Nephron progenitor cell (in vitro differentiated cells): ENCODE results near the gene OSBPL5.

ENCODE experiments used
- DNase-seq: peaks from one replicate; pipeline ENCODE4 v3.0.0; 2021
- H3K27ac Mint-ChIP-seq: 2 replicates; pipeline ENCODE4 v1.8.0; 2021; ENCODE audit warnings: mild to moderate bottlenecking, moderate library complexity, mixed read lengths
- H3K27me3 Mint-ChIP-seq: 2 replicates; pipeline ENCODE4 v1.8.0; 2021; ENCODE audit warnings: mild to moderate bottlenecking, low read depth, mixed read lengths; ENCODE audit not compliant: poor library complexity
- H3K36me3 Mint-ChIP-seq: 2 replicates; pipeline ENCODE4 v1.8.0; 2021; ENCODE audit warnings: low read depth, mixed read lengths
- H3K4me1 Mint-ChIP-seq: 2 replicates; pipeline ENCODE4 v1.8.0; 2021; ENCODE audit warnings: mixed read lengths
- H3K4me3 Mint-ChIP-seq: 2 replicates; pipeline ENCODE4 v1.8.0; 2021; ENCODE audit warnings: mild to moderate bottlenecking, moderate library complexity, mixed read lengths
- H3K9me3 Mint-ChIP-seq: 2 replicates; pipeline ENCODE4 v1.8.0; 2021; ENCODE audit warnings: mild to moderate bottlenecking, moderate library complexity, mixed read lengths
- CTCF ChIP-seq: fragments of 200-600 bp; sonication (generic); IDR thresholded peaks from 2 replicates; pipeline ENCODE4 v1.5.0; 2021; ENCODE audit warnings: antibody characterized with exemption

Gene OSBPL5

GRCh38 chr11:3107608-3108182 is 57.4 kb downstream of the OSBPL5 start:
- Mint-ChIP-seq H3K4me1 (no peaks in the 10 kb centered on the region), H3K4me3 (no peak overlapping the region), H3K9me3 (peaks cover 16% of the 10 kb centered on the region), H3K27ac (no peak overlapping the region), H3K27me3 (no peaks in the 10 kb centered on the region), H3K36me3 (peaks cover 30% of the 10 kb centered on the region)
- no peak for TF ChIP-seq CTCF
- peak; percentile 1 for DNase-seq

GRCh38 chr11:3106736-3107524 is 58.2 kb downstream of the OSBPL5 start:
- TF ChIP-seq CTCF, result no peak
- Mint-ChIP-seq H3K4me1 (no peaks in the 10 kb centered on the region), H3K36me3 (peaks cover 23% of the 10 kb centered on the region), H3K9me3 (peaks cover 8% of the 10 kb centered on the region), H3K27ac (no peak overlapping the region), H3K4me3 (no peak overlapping the region), H3K27me3 (no peaks in the 10 kb centered on the region)
- peak; percentile 3 for DNase-seq

DNA sequence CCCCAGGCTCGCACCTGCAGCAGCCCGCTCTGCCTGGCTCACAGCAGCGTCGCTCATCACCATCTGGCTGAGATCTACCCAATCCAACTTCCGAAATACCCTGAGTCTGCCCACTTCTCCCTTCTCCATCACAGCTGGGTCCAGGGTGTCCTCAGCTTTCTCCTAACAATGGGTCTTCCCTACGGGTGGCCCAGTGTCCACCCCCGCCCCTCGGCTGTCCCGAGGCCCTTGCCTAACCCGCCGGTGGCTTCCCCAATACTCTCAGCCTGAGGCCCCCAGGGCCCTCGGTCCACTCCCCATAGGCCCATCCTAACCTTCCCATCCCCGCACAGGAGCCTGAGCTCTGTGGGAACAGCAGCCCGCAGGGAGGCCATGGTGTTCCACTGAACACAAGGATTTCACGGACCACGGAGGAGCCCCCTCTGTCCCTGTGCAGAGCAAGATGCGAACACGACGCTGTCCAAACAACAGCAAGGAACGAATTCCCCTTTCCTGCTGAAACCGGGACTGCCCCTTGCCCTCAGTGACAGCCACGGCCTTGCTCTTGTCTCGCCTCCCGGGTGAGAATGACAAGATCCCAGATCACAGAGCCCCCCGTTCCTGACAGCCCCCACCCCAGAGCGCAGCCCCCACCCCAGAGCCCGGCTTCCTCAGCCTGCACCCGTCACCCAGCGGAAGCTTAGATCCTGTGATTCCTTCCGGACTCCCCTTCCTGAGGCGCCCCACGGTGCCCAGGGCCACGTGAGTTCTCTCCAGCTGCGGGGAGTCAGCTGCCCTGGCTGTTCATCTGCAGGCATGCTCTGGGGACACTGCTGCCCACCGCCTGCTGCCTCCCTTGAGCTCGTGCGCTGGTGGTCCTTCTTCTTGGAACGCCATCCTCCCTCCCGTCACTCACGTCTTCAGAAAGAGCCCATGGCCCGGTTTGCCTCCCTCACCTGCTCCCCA is 59.0 kb downstream of the OSBPL5 start:
- no peak for DNase-seq
- no peak overlapping the region for H3K4me3 Mint-ChIP-seq
- TF ChIP-seq CTCF, result no peak
- no peaks in the 10 kb centered on the region for H3K9me3 Mint-ChIP-seq
- no peaks in the 10 kb centered on the region for H3K4me1 Mint-ChIP-seq
- no peak overlapping the region for H3K27ac Mint-ChIP-seq
- peaks cover 14% of the 10 kb centered on the region for H3K36me3 Mint-ChIP-seq
- H3K27me3 Mint-ChIP-seq, result no peaks in the 10 kb centered on the region

GRCh38 chr11:3104961-3105790 is 59.9 kb downstream of the OSBPL5 start:
- Mint-ChIP-seq H3K27me3 (no peaks in the 10 kb centered on the region), H3K4me1 (no peaks in the 10 kb centered on the region), H3K4me3 (no peak overlapping the region), H3K36me3 (peaks cover 5% of the 10 kb centered on the region), H3K27ac (no peak overlapping the region), H3K9me3 (no peaks in the 10 kb centered on the region)
- DNase-seq, result no peak
- no peak for TF ChIP-seq CTCF

- H3K36me3 Mint-ChIP-seq, result peaks cover 4% of the 10 kb centered on the region
- H3K27me3 Mint-ChIP-seq, result no peaks in the 10 kb centered on the region
- DNase-seq, result no peak
- no peak overlapping the region for H3K4me3 Mint-ChIP-seq
- H3K27ac Mint-ChIP-seq, result no peak overlapping the region
- H3K9me3 Mint-ChIP-seq, result no peaks in the 10 kb centered on the region
- TF ChIP-seq CTCF, result no peak
- H3K4me1 Mint-ChIP-seq, result no peaks in the 10 kb centered on the region
Measured at GRCh38 chr11:3104051-3104714, 60.9 kb downstream of the OSBPL5 start.
